Measurements from ENCODE around the gene SMCO2.

SMCO2 gene

DNA sequence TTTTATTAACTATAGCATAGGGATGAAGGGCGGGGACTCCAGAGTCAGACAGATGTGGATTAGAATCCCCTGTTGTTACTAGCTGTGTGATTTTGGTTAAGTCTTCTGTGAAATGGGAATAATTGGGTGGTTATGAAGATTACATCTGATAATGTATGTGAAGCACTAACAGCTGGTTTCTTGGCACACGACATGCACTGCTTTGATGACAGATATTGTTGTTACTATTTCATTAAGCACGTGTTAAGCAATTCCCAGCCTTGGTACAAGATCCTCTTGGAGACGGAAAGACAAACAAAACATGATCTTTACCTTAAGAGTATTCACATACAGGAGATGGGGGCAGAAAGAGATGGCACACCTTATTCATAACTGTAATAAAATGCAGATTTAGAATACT is 85.4 kb downstream of the SMCO2 start:
- Histone ChIP-seq H3K4me1 (ENCODE audit: control insufficient read depth in 1 of 2, insufficient read depth in 1 of 2, low read depth in 1 of 2, low read length in 1 of 2) (peaks cover 11 to 20% of the 10 kb centered on the region in 2 experiments), H3K4me3 (ENCODE audit: low read depth in 1 of 2, low read length in 1 of 2) (no peak overlapping the region), H3K36me3 (no peaks in the 10 kb centered on the region), H3K9me3 (no peaks in the 10 kb centered on the region), H3K27me3 (no peaks in the 10 kb centered on the region), H3K27ac (no peak overlapping the region)
- TF ChIP-seq, protein P1, sequence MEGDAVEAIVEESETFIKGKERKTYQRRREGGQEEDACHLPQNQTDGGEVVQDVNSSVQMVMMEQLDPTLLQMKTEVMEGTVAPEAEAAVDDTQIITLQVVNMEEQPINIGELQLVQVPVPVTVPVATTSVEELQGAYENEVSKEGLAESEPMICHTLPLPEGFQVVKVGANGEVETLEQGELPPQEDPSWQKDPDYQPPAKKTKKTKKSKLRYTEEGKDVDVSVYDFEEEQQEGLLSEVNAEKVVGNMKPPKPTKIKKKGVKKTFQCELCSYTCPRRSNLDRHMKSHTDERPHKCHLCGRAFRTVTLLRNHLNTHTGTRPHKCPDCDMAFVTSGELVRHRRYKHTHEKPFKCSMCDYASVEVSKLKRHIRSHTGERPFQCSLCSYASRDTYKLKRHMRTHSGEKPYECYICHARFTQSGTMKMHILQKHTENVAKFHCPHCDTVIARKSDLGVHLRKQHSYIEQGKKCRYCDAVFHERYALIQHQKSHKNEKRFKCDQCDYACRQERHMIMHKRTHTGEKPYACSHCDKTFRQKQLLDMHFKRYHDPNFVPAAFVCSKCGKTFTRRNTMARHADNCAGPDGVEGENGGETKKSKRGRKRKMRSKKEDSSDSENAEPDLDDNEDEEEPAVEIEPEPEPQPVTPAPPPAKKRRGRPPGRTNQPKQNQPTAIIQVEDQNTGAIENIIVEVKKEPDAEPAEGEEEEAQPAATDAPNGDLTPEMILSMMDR (IDR thresholded peaks at IDR 0.05), result no peak

DNA sequence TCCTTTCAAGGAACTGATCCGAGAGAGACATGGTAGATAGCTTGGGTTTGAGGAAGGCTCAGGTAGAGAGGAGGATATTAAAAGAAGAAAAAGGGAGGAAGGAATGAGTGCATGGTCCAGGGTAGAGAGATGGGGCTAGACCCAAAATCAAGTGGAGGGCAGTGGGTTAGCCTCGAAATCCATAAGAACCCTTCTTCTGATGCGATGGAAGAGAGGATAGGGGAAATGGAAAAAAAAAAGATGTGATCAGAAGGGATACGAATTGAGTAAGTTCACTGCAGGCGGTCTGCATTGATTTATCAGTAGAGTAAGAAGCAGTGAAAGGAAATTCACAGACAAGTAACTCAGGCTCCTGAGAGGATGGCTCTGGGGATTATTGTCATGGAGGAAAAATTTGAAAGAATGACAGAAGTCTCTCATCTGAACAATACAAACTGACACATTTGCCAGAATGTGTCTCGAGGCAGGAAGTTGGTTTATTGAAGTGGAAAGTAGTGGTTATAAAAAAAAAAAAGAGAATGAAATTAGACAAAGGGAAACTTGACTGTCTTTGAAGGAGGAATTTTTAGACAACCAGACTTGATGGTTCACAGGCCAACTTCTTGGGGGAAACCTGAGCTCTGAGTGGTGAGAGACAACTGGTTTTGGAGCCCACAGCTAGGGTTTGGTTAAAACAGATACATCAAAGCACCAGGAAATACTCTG is 87.7 kb downstream of the SMCO2 start:
- H3K4me1 ChIP-seq (ENCODE audit: control insufficient read depth in 1 of 2, insufficient read depth in 1 of 2, low read depth in 1 of 2, low read length in 1 of 2), result peaks cover 11 to 20% of the 10 kb centered on the region in 2 experiments
- H3K27me3 ChIP-seq, result no peaks in the 10 kb centered on the region
- no peaks in the 10 kb centered on the region for H3K9me3 ChIP-seq
- H3K27ac ChIP-seq, result no peak overlapping the region
- TF ChIP-seq, protein P1 (IDR thresholded peaks at IDR 0.05), result no peak
- H3K36me3 ChIP-seq, result no peaks in the 10 kb centered on the region
- H3K4me3 ChIP-seq (ENCODE audit: low read depth in 1 of 2, low read length in 1 of 2), result no peak overlapping the region

DNA sequence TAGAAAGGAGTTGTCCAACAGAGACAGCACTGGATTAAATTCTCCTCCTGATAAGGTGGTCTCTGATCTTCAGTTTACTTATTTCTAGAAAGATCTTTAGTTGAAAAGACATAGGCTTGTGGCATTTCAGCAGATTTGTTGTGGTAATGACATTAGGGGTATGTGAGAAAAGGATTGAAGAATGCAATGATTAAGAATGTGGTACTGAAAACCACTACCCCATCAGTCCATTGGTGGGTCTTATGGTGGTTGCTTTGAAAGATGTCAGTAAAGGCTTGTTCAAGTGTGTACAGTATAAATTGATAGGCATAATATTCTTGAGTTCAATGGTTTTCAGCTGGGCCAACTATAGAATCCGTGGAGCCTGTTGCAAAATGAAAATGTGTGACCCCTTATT is 88.2 kb downstream of the SMCO2 start:
- Histone ChIP-seq H3K36me3 (no peaks in the 10 kb centered on the region), H3K4me3 (ENCODE audit: low read depth in 1 of 2, low read length in 1 of 2) (no peak overlapping the region), H3K27ac (no peak overlapping the region), H3K9me3 (no peaks in the 10 kb centered on the region), H3K27me3 (no peaks in the 10 kb centered on the region), H3K4me1 (ENCODE audit: control insufficient read depth in 1 of 2, insufficient read depth in 1 of 2, low read depth in 1 of 2, low read length in 1 of 2) (peaks cover 11 to 20% of the 10 kb centered on the region in 2 experiments)
- TF ChIP-seq, protein P1 (IDR thresholded peaks at IDR 0.05), result no peak

DNA sequence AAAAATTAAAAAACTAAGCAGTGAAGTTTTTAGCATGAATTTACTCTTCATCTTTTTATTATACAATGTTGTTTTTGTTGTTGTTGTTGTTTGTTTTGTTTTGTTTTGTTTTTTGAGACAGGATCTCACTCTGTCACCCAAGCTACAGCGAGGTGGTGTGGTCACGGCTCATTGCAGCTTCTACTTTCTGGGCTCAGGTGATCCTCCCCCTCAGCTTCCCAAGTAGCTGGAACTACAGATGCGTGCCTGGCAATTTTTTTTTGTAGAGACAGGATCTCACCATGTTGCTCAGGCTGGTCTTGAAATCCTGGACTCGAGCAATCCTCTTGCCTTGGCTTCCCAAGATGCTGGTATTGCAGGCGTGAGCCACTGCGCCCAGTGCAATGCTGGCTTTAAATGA is 88.8 kb downstream of the SMCO2 start:
- no peaks in the 10 kb centered on the region for H3K36me3 ChIP-seq
- H3K4me3 ChIP-seq (ENCODE audit: low read depth in 1 of 2, low read length in 1 of 2), result no peak overlapping the region
- H3K4me1 ChIP-seq (ENCODE audit: control insufficient read depth in 1 of 2, insufficient read depth in 1 of 2, low read depth in 1 of 2, low read length in 1 of 2), result peaks cover 11 to 20% of the 10 kb centered on the region in 2 experiments
- no peaks in the 10 kb centered on the region for H3K9me3 ChIP-seq
- no peaks in the 10 kb centered on the region for H3K27me3 ChIP-seq
- TF ChIP-seq, protein P1 (IDR thresholded peaks at IDR 0.05), result no peak
- H3K27ac ChIP-seq, result no peak overlapping the region

DNA sequence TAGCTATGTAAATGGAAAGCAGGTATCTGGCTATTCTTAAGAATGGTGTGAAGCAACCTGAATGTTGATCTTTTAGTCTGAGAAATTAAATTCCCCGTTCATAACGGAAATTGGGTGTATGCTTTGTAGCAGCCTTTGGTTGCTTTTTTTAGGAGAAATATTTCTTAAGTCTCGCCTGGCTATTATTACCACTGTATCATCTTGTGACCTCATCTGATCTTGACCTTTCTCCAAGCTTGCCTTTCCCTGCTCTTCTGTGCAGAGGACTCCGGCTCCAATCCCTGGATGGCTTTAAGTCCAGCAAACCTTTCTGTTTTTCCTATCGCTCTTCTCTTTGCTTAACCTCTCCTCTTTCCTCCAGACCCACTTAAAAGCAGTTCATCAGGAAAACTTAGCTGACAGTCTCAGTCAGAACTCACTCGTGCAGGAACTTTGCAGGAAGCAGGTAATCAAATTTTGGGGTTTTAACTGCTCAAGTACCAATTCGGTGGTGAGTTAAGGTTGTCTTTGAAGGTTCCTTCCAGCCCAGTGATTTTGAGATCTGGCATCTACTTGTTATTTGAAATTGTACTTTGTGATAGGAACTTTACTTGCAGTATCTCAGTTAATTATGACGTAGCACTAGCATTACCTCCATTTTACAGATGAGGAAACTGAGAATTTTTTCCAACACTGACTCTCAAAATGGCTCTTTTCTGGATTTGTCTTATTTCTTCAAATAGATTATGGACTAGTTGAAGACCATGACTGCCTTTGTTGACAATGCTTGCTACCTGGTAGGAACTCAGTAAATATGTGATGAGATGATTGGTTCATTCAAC is 91.5 kb downstream of the SMCO2 start:
- H3K4me3 ChIP-seq (ENCODE audit: low read depth in 1 of 2, low read length in 1 of 2), result no peak overlapping the region
- no peaks in the 10 kb centered on the region for H3K27me3 ChIP-seq
- H3K27ac ChIP-seq, result no peak overlapping the region

More for the DNA sequence above, 91.5 kb downstream of the SMCO2 start:
- Histone ChIP-seq H3K36me3 (no peaks in the 10 kb centered on the region), H3K9me3 (no peaks in the 10 kb centered on the region), H3K4me1 (ENCODE audit: control insufficient read depth in 1 of 2, insufficient read depth in 1 of 2, low read depth in 1 of 2, low read length in 1 of 2) (peaks cover 11 to 20% of the 10 kb centered on the region in 2 experiments)
- TF ChIP-seq, protein P1 (IDR thresholded peaks at IDR 0.05), result no peak
